Lower leg skin (tissue), 3 donors: ENCODE results near the gene IFRD2.

Source experiments
- POLR2A ChIP-seq, 2 donors: fragments of 450-650 bp; IDR thresholded peaks; one replicate each; pipeline ENCODE4 v1.6.1; 2016 to 2017; ENCODE audit warnings: antibody characterized with exemption in 2 of 2, mild to moderate bottlenecking in 1 of 2, moderate library complexity in 1 of 2
- TF ChIP-seq, protein P1 (sequence below), 3 donors: fragments of 450-650 bp; IDR thresholded peaks; one replicate each; pipeline ENCODE4 v1.5.1; 2016; ENCODE audit warnings: antibody characterized with exemption in 3 of 3, mild to moderate bottlenecking in 3 of 3, moderate library complexity in 2 of 3

- TF ChIP-seq, protein P1, sequence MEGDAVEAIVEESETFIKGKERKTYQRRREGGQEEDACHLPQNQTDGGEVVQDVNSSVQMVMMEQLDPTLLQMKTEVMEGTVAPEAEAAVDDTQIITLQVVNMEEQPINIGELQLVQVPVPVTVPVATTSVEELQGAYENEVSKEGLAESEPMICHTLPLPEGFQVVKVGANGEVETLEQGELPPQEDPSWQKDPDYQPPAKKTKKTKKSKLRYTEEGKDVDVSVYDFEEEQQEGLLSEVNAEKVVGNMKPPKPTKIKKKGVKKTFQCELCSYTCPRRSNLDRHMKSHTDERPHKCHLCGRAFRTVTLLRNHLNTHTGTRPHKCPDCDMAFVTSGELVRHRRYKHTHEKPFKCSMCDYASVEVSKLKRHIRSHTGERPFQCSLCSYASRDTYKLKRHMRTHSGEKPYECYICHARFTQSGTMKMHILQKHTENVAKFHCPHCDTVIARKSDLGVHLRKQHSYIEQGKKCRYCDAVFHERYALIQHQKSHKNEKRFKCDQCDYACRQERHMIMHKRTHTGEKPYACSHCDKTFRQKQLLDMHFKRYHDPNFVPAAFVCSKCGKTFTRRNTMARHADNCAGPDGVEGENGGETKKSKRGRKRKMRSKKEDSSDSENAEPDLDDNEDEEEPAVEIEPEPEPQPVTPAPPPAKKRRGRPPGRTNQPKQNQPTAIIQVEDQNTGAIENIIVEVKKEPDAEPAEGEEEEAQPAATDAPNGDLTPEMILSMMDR (IDR thresholded peaks at IDR 0.05), result no peak
- TF ChIP-seq POLR2A (IDR thresholded peaks at IDR 0.05), result no peak
These were observed 41.0 kb downstream of the IFRD2 start for GRCh38 chr3:50251220-50251619.
